RWPE1 (cell line): ENCODE results near the gene DDR2.

Source experiments
- CTCF ChIA-PET: fragments of 350-600 bp; sonication (Branson Sonifier 250); formaldehyde crosslinking; extraction: SDS; loops from one replicate; lab custom pipeline; 2021; lab: Yijun Ruan, JAX
- POLR2A ChIA-PET: fragments of 400-600 bp; formaldehyde crosslinking; extraction: SDS; loops from one replicate; lab custom pipeline; 2020; ENCODE audit warnings: antibody characterized with exemption; ENCODE audit not compliant: low non-redundant PET; lab: Yijun Ruan, JAX
- DNase-seq: peaks from one replicate; pipeline ENCODE4 v3.0.0; 2012; ENCODE audit warnings: low spot score
- H3K27ac ChIP-seq: fragments of 450-650 bp; 2 replicates; pipeline ENCODE4 v1.5.1; 2017
- TF ChIP-seq, protein P1 (sequence below): fragments of 450-650 bp; conservative IDR thresholded peaks from 2 replicates; pipeline ENCODE4 v1.5.1; 2017; ENCODE audit warnings: low read depth, mild to moderate bottlenecking

The DDR2 gene

GRCh38 chr1:162829268-162829667 is 197.0 kb downstream of the DDR2 start:
- no peak for DNase-seq
- ChIA-PET CTCF (interaction anchor here (1.0 kb wide), 1 partner anchor 242 kb away, joined by 3 read pairs; no protein-coding TSS in a partner anchor), POLR2A (no interaction called here)
- TF ChIP-seq, protein P1, sequence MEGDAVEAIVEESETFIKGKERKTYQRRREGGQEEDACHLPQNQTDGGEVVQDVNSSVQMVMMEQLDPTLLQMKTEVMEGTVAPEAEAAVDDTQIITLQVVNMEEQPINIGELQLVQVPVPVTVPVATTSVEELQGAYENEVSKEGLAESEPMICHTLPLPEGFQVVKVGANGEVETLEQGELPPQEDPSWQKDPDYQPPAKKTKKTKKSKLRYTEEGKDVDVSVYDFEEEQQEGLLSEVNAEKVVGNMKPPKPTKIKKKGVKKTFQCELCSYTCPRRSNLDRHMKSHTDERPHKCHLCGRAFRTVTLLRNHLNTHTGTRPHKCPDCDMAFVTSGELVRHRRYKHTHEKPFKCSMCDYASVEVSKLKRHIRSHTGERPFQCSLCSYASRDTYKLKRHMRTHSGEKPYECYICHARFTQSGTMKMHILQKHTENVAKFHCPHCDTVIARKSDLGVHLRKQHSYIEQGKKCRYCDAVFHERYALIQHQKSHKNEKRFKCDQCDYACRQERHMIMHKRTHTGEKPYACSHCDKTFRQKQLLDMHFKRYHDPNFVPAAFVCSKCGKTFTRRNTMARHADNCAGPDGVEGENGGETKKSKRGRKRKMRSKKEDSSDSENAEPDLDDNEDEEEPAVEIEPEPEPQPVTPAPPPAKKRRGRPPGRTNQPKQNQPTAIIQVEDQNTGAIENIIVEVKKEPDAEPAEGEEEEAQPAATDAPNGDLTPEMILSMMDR = no peak
- no peak overlapping the region for H3K27ac ChIP-seq

DNA sequence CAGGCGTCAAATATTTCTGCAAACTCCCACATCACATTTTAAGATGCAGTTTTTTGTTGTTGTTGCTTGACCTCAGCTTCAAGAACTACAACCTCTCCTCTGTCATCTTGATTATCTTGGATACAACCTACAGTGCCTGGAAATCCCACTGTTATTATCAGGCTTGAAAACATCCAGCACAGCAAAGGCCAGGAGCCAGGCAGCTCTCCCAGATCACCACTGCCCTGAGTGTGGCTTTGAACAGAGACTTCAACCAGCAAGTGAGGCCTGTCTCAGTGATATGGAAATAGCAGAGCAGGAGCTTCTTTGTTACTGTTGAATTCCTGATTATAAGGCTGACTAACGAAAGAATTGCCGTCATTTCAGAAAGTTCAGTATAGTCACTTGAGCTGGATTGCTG is 200.2 kb downstream of the DDR2 start:
- TF ChIP-seq, protein P1 = no peak
- H3K27ac ChIP-seq = no peak overlapping the region
- no peak for DNase-seq
- ChIA-PET CTCF (interaction anchor here (0.6 to 0.7 kb wide), 2 partner anchors 331 to 1058 kb away, joined by 3 read pairs; no protein-coding TSS in a partner anchor), POLR2A (no interaction called here)

DNA sequence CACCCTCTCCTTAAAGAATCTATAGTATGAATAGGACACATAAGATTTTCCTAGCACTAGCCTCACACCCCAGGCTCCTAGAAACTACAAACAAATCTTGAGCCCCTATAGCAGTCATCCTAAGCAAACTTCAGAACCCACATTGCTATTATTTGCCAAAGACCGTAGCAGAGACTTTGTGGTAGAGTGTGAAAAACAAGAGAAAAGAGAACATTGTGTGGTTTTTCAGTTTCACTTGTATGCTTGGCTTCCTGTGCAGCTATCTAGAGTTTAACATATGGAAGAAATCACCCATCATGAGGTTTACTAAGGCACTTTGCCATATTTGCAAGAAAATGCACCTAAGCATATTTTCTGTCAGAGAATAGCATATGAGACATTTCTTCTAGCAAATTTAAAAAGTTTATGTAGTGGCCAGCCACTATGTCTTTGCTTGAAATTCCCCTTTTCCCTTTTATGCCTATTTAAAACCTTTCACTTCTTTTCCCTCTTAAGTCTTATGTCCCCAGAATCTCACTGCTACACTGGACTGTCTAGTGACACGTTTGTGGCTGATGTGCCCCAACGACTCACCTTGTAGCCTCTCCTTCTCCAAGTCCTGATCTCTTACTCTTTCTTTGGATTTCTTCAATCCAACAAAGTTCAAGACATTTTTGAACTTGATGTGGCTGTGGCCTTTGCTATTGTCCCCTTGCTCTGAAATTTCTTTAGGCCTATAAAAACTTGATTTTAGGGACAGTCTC is 203.1 kb downstream of the DDR2 start:
- TF ChIP-seq, protein P1 = no peak
- DNase-seq = no peak
- POLR2A ChIA-PET = no interaction called here
- H3K27ac ChIP-seq = no peak overlapping the region
- CTCF ChIA-PET = interaction anchor here (0.7 kb wide), 1 partner anchor 388 kb away, joined by 3 read pairs; no protein-coding TSS in a partner anchor
